ENCODE data around the gene JCAD.
A peak's percentile ranks its signal among the peaks of the same experiment; 100 is the strongest.

Gene JCAD

GRCh38 chr10:30057421-30057841 lies 2.0 kb downstream of the JCAD start:
- Mint-ChIP-seq H3K27ac (no peak overlapping the region), H3K36me3 (no peaks in the 10 kb centered on the region), H3K27me3 (peaks cover 46% of the 10 kb centered on the region), H3K9me3 (no peaks in the 10 kb centered on the region), H3K4me1 (peaks cover 4% of the 10 kb centered on the region), H3K4me3 (no peak overlapping the region)

GRCh38 chr10:30056767-30057355 lies 2.5 kb downstream of the JCAD start:
- peaks cover 4% of the 10 kb centered on the region for H3K4me1 Mint-ChIP-seq
- peak overlapping the region; percentile 2 for H3K27ac Mint-ChIP-seq
- no peaks in the 10 kb centered on the region for H3K36me3 Mint-ChIP-seq
- peaks cover 41% of the 10 kb centered on the region for H3K27me3 Mint-ChIP-seq
- no peak overlapping the region for H3K4me3 Mint-ChIP-seq
- H3K9me3 Mint-ChIP-seq, result no peaks in the 10 kb centered on the region

GRCh38 chr10:30056281-30056680 lies 3.1 kb downstream of the JCAD start:
- Mint-ChIP-seq H3K4me3 (no peak overlapping the region), H3K27me3 (peaks cover 40% of the 10 kb centered on the region), H3K36me3 (no peaks in the 10 kb centered on the region), H3K4me1 (peaks cover 4% of the 10 kb centered on the region), H3K27ac (peak overlapping the region; percentile 2), H3K9me3 (no peaks in the 10 kb centered on the region)

DNA sequence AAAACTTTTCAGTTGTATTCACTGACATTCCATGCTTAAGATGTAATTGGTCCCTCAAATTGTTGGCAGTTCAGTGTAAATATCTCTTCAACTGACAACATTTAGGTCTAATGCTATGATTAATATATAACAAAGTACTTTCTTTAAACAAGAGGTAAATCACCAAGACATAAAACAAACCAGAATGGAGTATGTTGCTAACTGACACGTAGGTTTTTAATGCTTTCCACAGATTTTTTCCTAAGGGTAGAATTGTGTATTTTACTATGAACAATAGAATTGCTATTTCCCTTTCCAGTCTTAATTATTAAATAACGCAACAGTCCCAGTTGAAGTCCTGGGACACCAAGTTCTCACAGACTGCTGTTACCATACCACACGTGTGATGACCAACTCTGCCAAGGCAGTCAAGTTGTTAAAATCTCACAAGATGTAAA lies 4.1 kb downstream of the JCAD start:
- Mint-ChIP-seq H3K9me3 (no peaks in the 10 kb centered on the region), H3K27ac (no peak overlapping the region), H3K36me3 (no peaks in the 10 kb centered on the region), H3K4me3 (no peak overlapping the region), H3K27me3 (peaks cover 40% of the 10 kb centered on the region), H3K4me1 (peaks cover 4% of the 10 kb centered on the region)

DNA sequence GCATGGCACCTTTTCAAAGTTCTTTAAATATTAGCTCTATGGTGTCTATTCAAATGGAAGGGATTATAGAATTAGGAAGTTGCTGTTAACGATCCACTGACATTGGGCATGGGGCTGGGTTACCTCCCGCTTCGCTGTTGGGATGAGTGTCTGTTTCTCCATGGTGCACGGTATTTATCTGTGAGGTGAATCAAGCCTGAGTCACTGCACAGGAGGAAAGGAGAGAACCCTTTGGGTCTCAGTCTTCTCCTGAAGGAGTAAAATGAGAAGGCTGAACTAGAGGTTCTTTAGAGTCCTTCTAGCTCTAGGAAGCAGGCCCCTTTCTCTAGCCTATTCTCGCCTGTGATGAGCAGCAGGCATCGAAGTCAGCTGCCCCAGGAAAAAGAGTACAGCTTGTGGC lies 7.3 kb downstream of the JCAD start:
- Mint-ChIP-seq H3K4me3 (no peak overlapping the region), H3K27ac (no peak overlapping the region), H3K9me3 (no peaks in the 10 kb centered on the region), H3K27me3 (peaks cover 40% of the 10 kb centered on the region), H3K36me3 (no peaks in the 10 kb centered on the region), H3K4me1 (peaks cover 22% of the 10 kb centered on the region)

GRCh38 chr10:30051220-30051619 lies 8.2 kb downstream of the JCAD start:
- H3K9me3 Mint-ChIP-seq, result no peaks in the 10 kb centered on the region
- H3K36me3 Mint-ChIP-seq, result peaks cover 1% of the 10 kb centered on the region
- peak overlapping the region; percentile 81 for H3K27ac Mint-ChIP-seq
- peaks cover 22% of the 10 kb centered on the region for H3K4me1 Mint-ChIP-seq
- peaks cover 43% of the 10 kb centered on the region for H3K27me3 Mint-ChIP-seq
- no peak overlapping the region for H3K4me3 Mint-ChIP-seq

GRCh38 chr10:30050411-30050810 lies 9.0 kb downstream of the JCAD start:
- Mint-ChIP-seq H3K36me3 (peaks cover 1% of the 10 kb centered on the region), H3K4me3 (no peak overlapping the region), H3K27ac (no peak overlapping the region), H3K27me3 (peaks cover 46% of the 10 kb centered on the region), H3K4me1 (peaks cover 22% of the 10 kb centered on the region), H3K9me3 (no peaks in the 10 kb centered on the region)

DNA sequence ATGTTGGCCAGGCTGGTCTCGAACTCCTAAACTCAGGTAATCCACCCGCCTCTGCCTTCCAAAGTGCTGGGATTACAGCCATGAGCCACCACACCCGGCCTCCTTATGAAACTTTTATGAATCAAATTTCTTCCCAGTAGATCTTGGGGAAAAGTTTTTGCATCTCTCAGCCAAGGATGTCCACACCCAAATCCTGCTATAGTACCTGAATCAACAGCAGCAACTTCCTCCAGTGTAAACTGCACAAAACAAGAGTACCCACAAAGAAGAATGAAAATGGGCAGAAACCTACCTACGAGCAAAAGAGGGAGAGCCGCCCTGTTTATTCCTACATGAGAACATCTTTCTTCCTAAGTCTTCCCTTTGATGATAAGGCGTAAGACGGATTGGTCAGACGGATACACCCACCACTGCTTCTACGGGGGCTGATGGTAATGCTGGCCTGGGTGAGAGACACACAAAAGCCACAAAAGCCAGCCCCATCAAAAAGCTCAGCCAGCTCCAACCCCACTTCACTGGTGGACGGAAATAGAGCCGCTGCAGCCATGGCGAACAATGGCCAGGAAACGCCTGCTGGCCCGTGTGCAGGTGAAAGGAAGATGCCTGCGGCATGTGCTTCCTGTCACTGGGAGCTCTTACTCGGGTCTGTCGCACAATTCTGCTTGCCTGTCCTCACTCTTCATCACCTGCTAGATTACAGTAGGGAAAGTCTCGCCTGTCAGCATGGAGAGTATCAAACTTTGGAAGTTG lies 10.4 kb downstream of the JCAD start:
- Mint-ChIP-seq H3K4me3 (peak overlapping the region; percentile 73), H3K4me1 (peaks cover 22% of the 10 kb centered on the region), H3K36me3 (peaks cover 1% of the 10 kb centered on the region), H3K27me3 (peaks cover 46% of the 10 kb centered on the region), H3K9me3 (no peaks in the 10 kb centered on the region), H3K27ac (no peak overlapping the region)

- Mint-ChIP-seq H3K27ac (no peak overlapping the region), H3K36me3 (peaks cover 1% of the 10 kb centered on the region), H3K27me3 (peaks cover 47% of the 10 kb centered on the region), H3K4me3 (peak overlapping the region; percentile 66), H3K4me1 (peaks cover 22% of the 10 kb centered on the region), H3K9me3 (no peaks in the 10 kb centered on the region)
Observed at GRCh38 chr10:30047924-30048531, 11.4 kb downstream of the JCAD start.

DNA sequence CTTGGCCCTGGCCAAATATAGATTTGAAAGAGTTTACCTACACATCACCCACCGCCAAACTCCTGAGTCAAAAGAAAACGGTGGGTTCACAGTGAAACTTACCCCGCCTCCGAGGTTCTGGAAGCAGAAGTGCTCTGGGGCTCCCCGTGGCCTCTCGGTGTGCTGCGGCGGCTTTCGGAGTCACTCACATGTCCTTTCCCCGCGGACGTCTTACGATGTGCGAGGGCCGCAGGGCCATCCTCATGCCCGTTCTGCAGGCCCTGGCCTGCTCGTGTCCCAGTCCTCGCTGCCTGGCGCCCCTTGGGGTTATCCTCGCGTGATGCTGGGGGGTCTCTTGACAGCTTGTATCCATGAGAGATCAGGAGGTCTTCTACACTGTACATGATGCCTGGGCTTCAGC lies 12.0 kb downstream of the JCAD start:
- peaks cover 22% of the 10 kb centered on the region for H3K4me1 Mint-ChIP-seq
- H3K36me3 Mint-ChIP-seq, result peaks cover 1% of the 10 kb centered on the region
- H3K4me3 Mint-ChIP-seq, result peak overlapping the region; percentile 66

GRCh38 chr10:30046476-30046875 lies 12.9 kb downstream of the JCAD start:
- Mint-ChIP-seq H3K9me3 (no peaks in the 10 kb centered on the region), H3K4me1 (peaks cover 22% of the 10 kb centered on the region), H3K27me3 (peaks cover 53% of the 10 kb centered on the region), H3K36me3 (peaks cover 1% of the 10 kb centered on the region), H3K4me3 (no peak overlapping the region), H3K27ac (no peak overlapping the region)

More for the DNA sequence above, 12.0 kb downstream of the JCAD start:
- Mint-ChIP-seq H3K27ac (no peak overlapping the region), H3K27me3 (peaks cover 50% of the 10 kb centered on the region), H3K9me3 (no peaks in the 10 kb centered on the region)

- no peak overlapping the region for H3K4me3 Mint-ChIP-seq
- H3K27ac Mint-ChIP-seq, result no peak overlapping the region
- no peaks in the 10 kb centered on the region for H3K9me3 Mint-ChIP-seq
- peaks cover 1% of the 10 kb centered on the region for H3K36me3 Mint-ChIP-seq
- H3K4me1 Mint-ChIP-seq, result peaks cover 22% of the 10 kb centered on the region
- H3K27me3 Mint-ChIP-seq, result peaks cover 49% of the 10 kb centered on the region
Observed at GRCh38 chr10:30045961-30046360, 13.4 kb downstream of the JCAD start.

GRCh38 chr10:30043476-30044270 lies 15.7 kb downstream of the JCAD start:
- Mint-ChIP-seq H3K27ac (no peak overlapping the region), H3K9me3 (no peaks in the 10 kb centered on the region), H3K4me3 (no peak overlapping the region), H3K36me3 (peaks cover 1% of the 10 kb centered on the region), H3K4me1 (peaks cover 10% of the 10 kb centered on the region), H3K27me3 (peaks cover 43% of the 10 kb centered on the region)

DNA sequence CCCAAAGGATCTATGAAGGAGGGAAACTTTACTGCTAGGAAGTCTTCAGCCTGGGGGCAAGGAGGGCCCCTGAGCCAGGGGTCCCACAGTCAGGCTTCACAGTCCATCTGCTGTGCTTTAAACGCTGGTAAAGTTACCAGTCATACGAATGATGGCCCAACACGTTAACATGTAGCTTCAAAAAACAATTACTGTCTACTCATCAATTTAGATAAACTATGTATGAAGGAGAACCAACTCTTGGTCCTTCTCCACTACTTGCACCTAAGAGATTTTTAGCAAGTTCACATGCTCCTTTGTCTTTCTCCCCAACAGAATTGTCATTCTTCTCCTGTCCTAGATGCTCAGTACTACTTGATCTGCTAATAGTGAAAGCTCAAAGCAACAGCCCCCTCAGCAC lies 16.6 kb downstream of the JCAD start:
- Mint-ChIP-seq H3K36me3 (peaks cover 1% of the 10 kb centered on the region), H3K27me3 (peaks cover 44% of the 10 kb centered on the region), H3K4me3 (no peak overlapping the region), H3K27ac (no peak overlapping the region), H3K9me3 (no peaks in the 10 kb centered on the region), H3K4me1 (peaks cover 2% of the 10 kb centered on the region)

- H3K27me3 Mint-ChIP-seq, result peaks cover 50% of the 10 kb centered on the region
- peaks cover 5% of the 10 kb centered on the region for H3K4me1 Mint-ChIP-seq
- peaks cover 1% of the 10 kb centered on the region for H3K36me3 Mint-ChIP-seq
- H3K27ac Mint-ChIP-seq, result no peak overlapping the region
- H3K4me3 Mint-ChIP-seq, result no peak overlapping the region
- no peaks in the 10 kb centered on the region for H3K9me3 Mint-ChIP-seq
Observed at GRCh38 chr10:30041196-30042105, 17.9 kb downstream of the JCAD start.
